HFFc6 (cell line): ENCODE results near the gene FIP1L1. TPM values are rescaled to one million over a fixed set of nuclear protein-coding genes. Genes with fewer than 3 reads are reported as not detected.
"Not testable (repeated sequence)": the region's sequence is repeated elsewhere in the genome, so short reads cannot be mapped to it uniquely, and the experiment has no call there.

Experiments
- DNase-seq: peaks from one replicate; pipeline ENCODE4 v3.0.0-alpha.2; 2018
- H3K27ac Mint-ChIP-seq: 2 replicates; pipeline ENCODE4 v1.8.0; 2020; ENCODE audit warnings: mild to moderate bottlenecking, mixed read lengths
- H3K27me3 Mint-ChIP-seq: 2 replicates; pipeline ENCODE4 v1.8.0; 2021; ENCODE audit warnings: mild to moderate bottlenecking, moderate library complexity, mixed read lengths; ENCODE audit not compliant: insufficient read depth
- H3K36me3 Mint-ChIP-seq: 2 replicates; pipeline ENCODE4 v1.8.0; 2021; ENCODE audit warnings: low read depth, mixed read lengths
- H3K4me1 Mint-ChIP-seq: 2 replicates; pipeline ENCODE4 v1.8.0; 2020; ENCODE audit warnings: low read depth, mixed read lengths
- H3K4me3 Mint-ChIP-seq: 2 replicates; pipeline ENCODE4 v1.8.0; 2020; ENCODE audit warnings: mild to moderate bottlenecking, moderate library complexity, mixed read lengths
- H3K9me3 Mint-ChIP-seq: 2 replicates; pipeline ENCODE4 v1.8.0; 2020; ENCODE audit warnings: mild to moderate bottlenecking, mixed read lengths
- CTCF ChIP-seq: fragments of 200-600 bp; sonication (generic); IDR thresholded peaks from 2 replicates; pipeline ENCODE4 v1.5.0; 2021; ENCODE audit warnings: antibody characterized with exemption, mild to moderate bottlenecking
- long read RNA-seq: library from polyadenylated mRNA; unstranded; transcript quantifications from one replicate; pipeline ENCODE4 v2.0.0, GENCODE V29; 2019
- total RNA-seq, 6 experiments: library from RNA; stranded (reverse); fragmentation: NEBNext Ultra II Directional; extraction: Animal tissue kit (Norgen Biotek cat#: 25700); gene quantifications; 2 replicates in 1 of 6; 3 replicates in 5 of 6; pipeline ENCODE4 v1.2.3, GENCODE V29; 2021

FIP1L1 gene
- 10 to 100 TPM; 56.3 to 81.5 (median 77.4) TPM for total RNA-seq
- long read RNA-seq, transcript FIP1L1-201 (15 exons, 1,878 nt), result major isoform, 5 of 89 reads
- long read RNA-seq, partial matches to known transcripts, result 5 of 89 reads
- long read RNA-seq, other reads (novel, unspliced or antisense), result 74 of 89 reads

GRCh38 chr4:53377319-53378170 lies at the start of gene FIP1L1:
Gene FIP1L1 (plus strand): TSS chr4:53377641. CDS start chr4:53377839, 198 bp downstream.
- peak within 1 kb of the TSS; percentile 97 for H3K4me3 Mint-ChIP-seq
- H3K27ac Mint-ChIP-seq, result peak within 1 kb of the TSS; percentile 96
- no peak for TF ChIP-seq CTCF
- peaks cover 39% of the 10 kb centered on the region for H3K4me1 Mint-ChIP-seq
- H3K9me3 Mint-ChIP-seq, result no peaks in the 10 kb centered on the region
- DNase-seq, result peak; percentile 84
- H3K27me3 Mint-ChIP-seq, result peaks cover 3% of the 10 kb centered on the region; the same call in 1 of the 2 replicates
- peaks cover 20% of the 10 kb centered on the region for H3K36me3 Mint-ChIP-seq

- H3K36me3 Mint-ChIP-seq, result peaks cover 27% of the 10 kb centered on the region
- not testable (repeated sequence) for H3K4me1 Mint-ChIP-seq, H3K4me3 Mint-ChIP-seq, H3K27me3 Mint-ChIP-seq, DNase-seq, H3K9me3 Mint-ChIP-seq, H3K27ac Mint-ChIP-seq
Measured at GRCh38 chr4:53334916-53335315, 42.5 kb upstream of the FIP1L1 start.

GRCh38 chr4:53340145-53340544 lies 37.3 kb upstream of the FIP1L1 start:
- H3K4me1 Mint-ChIP-seq, H3K27ac Mint-ChIP-seq, H3K9me3 Mint-ChIP-seq, H3K27me3 Mint-ChIP-seq, DNase-seq, H3K4me3 Mint-ChIP-seq: not testable (repeated sequence)
- H3K36me3 Mint-ChIP-seq, result peaks cover 58% of the 10 kb centered on the region

- peak overlapping the region; percentile 74 for H3K4me3 Mint-ChIP-seq
- not testable (repeated sequence) for H3K27me3 Mint-ChIP-seq, DNase-seq
Measured at GRCh38 chr4:53346392-53346791, 31.0 kb upstream of the FIP1L1 start.

GRCh38 chr4:53346920-53347852 lies 30.3 kb upstream of the FIP1L1 start:
- TF ChIP-seq CTCF, result peak; percentile 43
- 0 out of 2 replicates have a peak, but pooled peaks cover 4% of the 10 kb centered on the region for H3K9me3 Mint-ChIP-seq
- peaks cover 57% of the 10 kb centered on the region for H3K36me3 Mint-ChIP-seq
- H3K27ac Mint-ChIP-seq, result peak overlapping the region; percentile 81
- DNase-seq, result peak; percentile 87
- H3K27me3 Mint-ChIP-seq, result peaks cover 3% of the 10 kb centered on the region; the same call in 1 of the 2 replicates
- peak overlapping the region; percentile 74 for H3K4me3 Mint-ChIP-seq
- H3K4me1 Mint-ChIP-seq, result peaks cover 41% of the 10 kb centered on the region

More at GRCh38 chr4:53346392-53346791, 31.0 kb upstream of the FIP1L1 start:
- Mint-ChIP-seq H3K27ac (peak overlapping the region; percentile 81), H3K36me3 (peaks cover 61% of the 10 kb centered on the region), H3K4me1 (peaks cover 41% of the 10 kb centered on the region)
- not testable (repeated sequence) for H3K9me3 Mint-ChIP-seq

GRCh38 chr4:53348046-53348445 lies 29.4 kb upstream of the FIP1L1 start:
- no peak for DNase-seq
- no peak for TF ChIP-seq CTCF
- Mint-ChIP-seq H3K27ac (peak overlapping the region; percentile 81), H3K9me3 (0 out of 2 replicates have a peak, but pooled peaks cover 4% of the 10 kb centered on the region), H3K27me3 (peaks cover 1% of the 10 kb centered on the region; the same call in 1 of the 2 replicates), H3K4me1 (peaks cover 41% of the 10 kb centered on the region), H3K36me3 (peaks cover 58% of the 10 kb centered on the region), H3K4me3 (peak overlapping the region; percentile 74)
